ENCODE data around the gene ASXL1. TPM values are rescaled to one million over a fixed set of nuclear protein-coding genes. Genes with fewer than 3 reads are reported as not detected.

Gene ASXL1
- total and polyA plus RNA-seq, 9 of the 15 experiments (the other 6 are each of a cell fraction or from before 2014, with no cell fraction given), result 6.5 to 65.3 (median 32.3) TPM

DNA sequence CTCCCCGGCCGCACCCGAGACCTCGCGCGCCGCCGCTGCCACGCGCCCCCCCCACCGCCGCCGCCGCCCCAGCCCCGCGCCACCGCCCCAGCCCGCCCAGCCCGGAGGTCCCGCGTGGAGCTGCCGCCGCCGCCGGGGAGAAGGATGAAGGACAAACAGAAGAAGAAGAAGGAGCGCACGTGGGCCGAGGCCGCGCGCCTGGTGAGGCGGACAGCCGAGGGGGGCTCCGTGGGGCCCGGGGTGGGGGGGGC is 426 bp downstream of the ASXL1 start:
- H3K27ac ChIP-seq (ENCODE audit: extremely low read depth, low read depth, low read length), result peak overlapping the region; percentile 99
- peak overlapping the region; percentile 94 to 98; a peak in 3 of 4 replicates for H3K9ac ChIP-seq (ENCODE audit: insufficient read depth in 1 of 2, low read depth in 2 of 2, low read length in 2 of 2)
- TF ChIP-seq, protein P1, sequence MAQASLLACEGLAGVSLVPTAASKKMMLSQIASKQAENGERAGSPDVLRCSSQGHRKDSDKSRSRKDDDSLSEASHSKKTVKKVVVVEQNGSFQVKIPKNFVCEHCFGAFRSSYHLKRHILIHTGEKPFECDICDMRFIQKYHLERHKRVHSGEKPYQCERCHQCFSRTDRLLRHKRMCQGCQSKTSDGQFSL (CRISPR knock-in tag; IDR thresholded peaks at IDR 0.05), result no peak
- TF ChIP-seq, protein P1 (tag; IDR thresholded peaks at IDR 0.05), result peak in 1 of 2 experiments; percentile 100; a peak in 2 of 4 replicates
- TF ChIP-seq, protein P2, sequence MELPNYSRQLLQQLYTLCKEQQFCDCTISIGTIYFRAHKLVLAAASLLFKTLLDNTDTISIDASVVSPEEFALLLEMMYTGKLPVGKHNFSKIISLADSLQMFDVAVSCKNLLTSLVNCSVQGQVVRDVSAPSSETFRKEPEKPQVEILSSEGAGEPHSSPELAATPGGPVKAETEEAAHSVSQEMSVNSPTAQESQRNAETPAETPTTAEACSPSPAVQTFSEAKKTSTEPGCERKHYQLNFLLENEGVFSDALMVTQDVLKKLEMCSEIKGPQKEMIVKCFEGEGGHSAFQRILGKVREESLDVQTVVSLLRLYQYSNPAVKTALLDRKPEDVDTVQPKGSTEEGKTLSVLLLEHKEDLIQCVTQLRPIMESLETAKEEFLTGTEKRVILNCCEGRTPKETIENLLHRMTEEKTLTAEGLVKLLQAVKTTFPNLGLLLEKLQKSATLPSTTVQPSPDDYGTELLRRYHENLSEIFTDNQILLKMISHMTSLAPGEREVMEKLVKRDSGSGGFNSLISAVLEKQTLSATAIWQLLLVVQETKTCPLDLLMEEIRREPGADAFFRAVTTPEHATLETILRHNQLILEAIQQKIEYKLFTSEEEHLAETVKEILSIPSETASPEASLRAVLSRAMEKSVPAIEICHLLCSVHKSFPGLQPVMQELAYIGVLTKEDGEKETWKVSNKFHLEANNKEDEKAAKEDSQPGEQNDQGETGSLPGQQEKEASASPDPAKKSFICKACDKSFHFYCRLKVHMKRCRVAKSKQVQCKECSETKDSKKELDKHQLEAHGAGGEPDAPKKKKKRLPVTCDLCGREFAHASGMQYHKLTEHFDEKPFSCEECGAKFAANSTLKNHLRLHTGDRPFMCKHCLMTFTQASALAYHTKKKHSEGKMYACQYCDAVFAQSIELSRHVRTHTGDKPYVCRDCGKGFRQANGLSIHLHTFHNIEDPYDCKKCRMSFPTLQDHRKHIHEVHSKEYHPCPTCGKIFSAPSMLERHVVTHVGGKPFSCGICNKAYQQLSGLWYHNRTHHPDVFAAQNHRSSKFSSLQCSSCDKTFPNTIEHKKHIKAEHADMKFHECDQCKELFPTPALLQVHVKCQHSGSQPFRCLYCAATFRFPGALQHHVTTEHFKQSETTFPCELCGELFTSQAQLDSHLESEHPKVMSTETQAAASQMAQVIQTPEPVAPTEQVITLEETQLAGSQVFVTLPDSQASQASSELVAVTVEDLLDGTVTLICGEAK (IDR thresholded peaks at IDR 0.05), result no peak
- TF ChIP-seq, protein P2 (CRISPR knock-in tag; IDR thresholded peaks at IDR 0.05), result no peak
- TF ChIP-seq, protein P3, sequence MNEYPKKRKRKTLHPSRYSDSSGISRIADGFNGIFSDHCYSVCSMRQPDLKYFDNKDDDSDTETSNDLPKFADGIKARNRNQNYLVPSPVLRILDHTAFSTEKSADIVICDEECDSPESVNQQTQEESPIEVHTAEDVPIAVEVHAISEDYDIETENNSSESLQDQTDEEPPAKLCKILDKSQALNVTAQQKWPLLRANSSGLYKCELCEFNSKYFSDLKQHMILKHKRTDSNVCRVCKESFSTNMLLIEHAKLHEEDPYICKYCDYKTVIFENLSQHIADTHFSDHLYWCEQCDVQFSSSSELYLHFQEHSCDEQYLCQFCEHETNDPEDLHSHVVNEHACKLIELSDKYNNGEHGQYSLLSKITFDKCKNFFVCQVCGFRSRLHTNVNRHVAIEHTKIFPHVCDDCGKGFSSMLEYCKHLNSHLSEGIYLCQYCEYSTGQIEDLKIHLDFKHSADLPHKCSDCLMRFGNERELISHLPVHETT (CRISPR knock-in tag; conservative IDR thresholded peaks at IDR 0.05 in 1 of 2, IDR thresholded peaks at IDR 0.05 in 1 of 2), result peak in 1 of 2 experiments; percentile 74; a peak in 1 of 4 replicates
- TF ChIP-seq HMGN3 (IDR thresholded peaks at IDR 0.05; ENCODE audit: borderline replicate concordance, extremely low read depth, insufficient read length, low read depth, low read length) (peak; percentile 53), ZNF197 (CRISPR knock-in tag; IDR thresholded peaks at IDR 0.05; ENCODE audit: low read depth) (peak; percentile 59; the same call in 1 of the 2 replicates)
- TF ChIP-seq, protein P4, sequence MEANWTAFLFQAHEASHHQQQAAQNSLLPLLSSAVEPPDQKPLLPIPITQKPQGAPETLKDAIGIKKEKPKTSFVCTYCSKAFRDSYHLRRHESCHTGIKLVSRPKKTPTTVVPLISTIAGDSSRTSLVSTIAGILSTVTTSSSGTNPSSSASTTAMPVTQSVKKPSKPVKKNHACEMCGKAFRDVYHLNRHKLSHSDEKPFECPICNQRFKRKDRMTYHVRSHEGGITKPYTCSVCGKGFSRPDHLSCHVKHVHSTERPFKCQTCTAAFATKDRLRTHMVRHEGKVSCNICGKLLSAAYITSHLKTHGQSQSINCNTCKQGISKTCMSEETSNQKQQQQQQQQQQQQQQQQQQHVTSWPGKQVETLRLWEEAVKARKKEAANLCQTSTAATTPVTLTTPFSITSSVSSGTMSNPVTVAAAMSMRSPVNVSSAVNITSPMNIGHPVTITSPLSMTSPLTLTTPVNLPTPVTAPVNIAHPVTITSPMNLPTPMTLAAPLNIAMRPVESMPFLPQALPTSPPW (CRISPR knock-in tag; IDR thresholded peaks at IDR 0.05), result peak; percentile 95
- DNase-seq (ENCODE audit: extremely low read depth in 1 of 4, low spot score in 3 of 4) (no peak), FAIRE-seq (no peak), ATAC-seq (no peak)
- peak overlapping the region; percentile 96 for H3K4me3 ChIP-seq
- in situ Hi-C loops (cut with MboI), result no loop called here
- peaks cover 25% of the 10 kb centered on the region for H4K20me1 ChIP-seq (replicated peaks; ENCODE audit: control insufficient read depth, insufficient read depth, low read length)
- peaks cover 53% of the 10 kb centered on the region for H3K79me2 ChIP-seq (ENCODE audit: control insufficient read depth, insufficient read depth, low read length)
- peaks cover 17 to 33% of the 10 kb centered on the region in 2 experiments for H3K4me1 ChIP-seq (replicated peaks in 1 of 2; ENCODE audit: control insufficient read depth in 2 of 2, insufficient read depth in 2 of 2, low read length in 2 of 2)
- no peaks in the 10 kb centered on the region for H3K27me3 ChIP-seq (ENCODE audit: control insufficient read depth in 2 of 2, insufficient read depth in 2 of 2, low read length in 2 of 2)
- H2AFZ ChIP-seq (ENCODE audit: low read depth, low read length), result no peak overlapping the region
- WGBS (ENCODE audit: insufficient coverage, low coverage, missing lambda C conversion rate), result 0% methylated on average over 11 of the region's 35 CpGs
- no peaks in the 10 kb centered on the region for H3K9me1 ChIP-seq (ENCODE audit: control insufficient read depth, insufficient read depth, low read length)
- CTCF ChIA-PET (ENCODE audit: low intra/inter-chr PET ratio), result interaction anchor here (0.7 kb wide), 1 partner anchor 9 kb away, joined by 3 read pairs; no protein-coding TSS in a partner anchor
- peaks cover 19% of the 10 kb centered on the region; the same call in 2 of the 3 replicates for H3K36me3 ChIP-seq (ENCODE audit: control insufficient read depth, insufficient read depth, low read length)
- peak overlapping the region; percentile 99; the same call in 1 of the 2 replicates for H3K4me2 ChIP-seq (ENCODE audit: insufficient read depth, low read length)
- BruUV-seq (replicated peaks), result no TSS peak
- POLR2A ChIA-PET, result interaction anchor here (0.6 to 2.2 kb wide), 11 partner anchors 9 to 148 kb away, joined by 3 to 16 read pairs (median 4); no protein-coding TSS in a partner anchor
- intact Hi-C loops (cut with micrococcal nuclease), result loop anchor here (2.0 to 10.0 kb wide), 4 partner anchors 38 to 224 kb away; partner anchors contain the start of genes PLAGL2 and POFUT1
- no peaks in the 10 kb centered on the region for H3K9me3 ChIP-seq (replicated peaks; ENCODE audit: control insufficient read depth, insufficient read depth, low read depth, low read length)
